ENCODE data around the gene RNF121. TPM values are rescaled to one million over a fixed set of nuclear protein-coding genes. Genes with fewer than 3 reads are reported as not detected.

RNF121 gene
- total RNA-seq, 1 experiment from 2014 or later = 56.9 TPM

- Histone ChIP-seq H4K5ac (ENCODE audit: insufficient read length, low read depth, low read length) (no peak overlapping the region), H2BK15ac (ENCODE audit: low read depth, low read length) (no peak overlapping the region), H4K8ac (replicated peaks; ENCODE audit: insufficient read length, low read depth, low read length) (no peak overlapping the region), H3K4me1 (ENCODE audit: insufficient read depth, low read length) (no peaks in the 10 kb centered on the region), H2BK5ac (ENCODE audit: insufficient read length, low read length) (no peak overlapping the region), H2BK12ac (ENCODE audit: insufficient read length, low read depth, low read length) (no peak overlapping the region), H3K27ac (ENCODE audit: insufficient read length, low read depth, low read length) (no peak overlapping the region), H3K4me2 (ENCODE audit: insufficient read depth, insufficient read length, low read length) (no peak overlapping the region), H2BK120ac (ENCODE audit: low read depth, low read length, poor library complexity, severe bottlenecking) (no peak overlapping the region), H4K91ac (ENCODE audit: insufficient read length, low read depth, low read length) (no peak overlapping the region), H3K9me3 (ENCODE audit: control insufficient read depth, low read depth, low read length) (no peaks in the 10 kb centered on the region), H3K79me2 (ENCODE audit: insufficient read depth, low read length) (no peaks in the 10 kb centered on the region), H3K79me1 (ENCODE audit: insufficient read depth, low read depth, low read length, poor library complexity, severe bottlenecking) (no peaks in the 10 kb centered on the region), H3K56ac (ENCODE audit: insufficient read length, low read depth, low read length) (no peak overlapping the region), H3K18ac (ENCODE audit: insufficient read length, low read depth, low read length) (no peak overlapping the region), H4K20me1 (ENCODE audit: control insufficient read depth, insufficient read depth, insufficient read length) (no peaks in the 10 kb centered on the region), H3K27me3 (ENCODE audit: insufficient read depth, low read length) (no peaks in the 10 kb centered on the region), H3K14ac (ENCODE audit: insufficient read depth, low read length) (no peak overlapping the region), H3K4ac (ENCODE audit: low read depth, low read length) (no peak overlapping the region), H3K9ac (ENCODE audit: extremely low read depth, insufficient read length, low read length) (no peak overlapping the region), H3K23me2 (ENCODE audit: insufficient read length, low read depth, low read length, poor library complexity, severe bottlenecking) (no peaks in the 10 kb centered on the region), H2BK20ac (ENCODE audit: low read depth, low read length, poor library complexity, severe bottlenecking) (no peak overlapping the region), H3K23ac (ENCODE audit: insufficient read length, low read depth, low read length) (no peak overlapping the region), H2AFZ (ENCODE audit: low read length) (no peak overlapping the region), H3T11ph (ENCODE audit: low read length) (no peak overlapping the region), H2AK5ac (ENCODE audit: insufficient read length, low read length) (no peak overlapping the region)
- Mint-ChIP-seq H3K27ac (no peak overlapping the region), H3K9me3 (no peaks in the 10 kb centered on the region), H3K36me3 (ENCODE audit: insufficient read depth in 1 of 3, low read depth in 3 of 3) (peaks cover 12 to 66% (median 59%) of the 10 kb centered on the region in 3 experiments; a peak in 6 of 7 replicates), H3K4me1 (peaks cover 0 to 6% of the 10 kb centered on the region in 2 experiments; a peak in 1 of 4 replicates), H3K4me3 (no peak overlapping the region), H3K27me3 (ENCODE audit: low read depth) (no peaks in the 10 kb centered on the region)
- no CpG with 5 or more reads among the region's 5 CpGs for WGBS (ENCODE audit: extremely low coverage, insufficient read length, low lambda C conversion rate)
- no peak for TF ChIP-seq CTCF (conservative IDR thresholded peaks at IDR 0.05)
- no peak for DNase-seq
Observed at GRCh38 chr11:71913756-71914526, 14.9 kb upstream of the RNF121 start.

Data from H9 (cell line).